GM23338 (cell line): ENCODE measurements around the gene DEPDC5. TPM values are rescaled to one million over a fixed set of nuclear protein-coding genes. Genes with fewer than 3 reads are reported as not detected.

Experiments used
- ATAC-seq: fragments of 200-7000 bp; cut with Tn5 transposase; 3 replicates; pipeline ENCODE4 v1.9.1; 2020
- DNase-seq: peaks from one replicate; pipeline ENCODE4 v3.0.0-alpha.2; 2015; ENCODE audit warnings: low spot score
- H2AFZ ChIP-seq: fragments of 200-600 bp; sonication (generic); 2 replicates; pipeline ENCODE4 v1.8.0; 2016; ENCODE audit warnings: antibody characterized with exemption, mild to moderate bottlenecking, moderate library complexity
- H3F3A ChIP-seq: fragments of 200-600 bp; sonication (generic); replicated peaks from 2 replicates; pipeline ENCODE4 v1.8.0; 2017; ENCODE audit warnings: antibody characterized with exemption, mixed run types, low read depth
- H3K27ac ChIP-seq: fragments of 200-600 bp; sonication (generic); 2 replicates; pipeline ENCODE4 v1.6.1; 2016; ENCODE audit warnings: low read depth
- H3K27me3 ChIP-seq: fragments of 200-600 bp; sonication (generic); 2 replicates; pipeline ENCODE4 v1.8.0; 2016; ENCODE audit warnings: mild to moderate bottlenecking, mixed run types, moderate library complexity; ENCODE audit not compliant: insufficient read depth
- H3K36me3 ChIP-seq: fragments of 200-600 bp; sonication (generic); 2 replicates; pipeline ENCODE4 v1.8.0; 2016; ENCODE audit warnings: mild to moderate bottlenecking; ENCODE audit not compliant: insufficient read depth
- H3K4me1 ChIP-seq: fragments of 200-600 bp; sonication (generic); 2 replicates; pipeline ENCODE4 v1.8.0; 2016; ENCODE audit warnings: mild to moderate bottlenecking, moderate library complexity; ENCODE audit not compliant: insufficient read depth
- H3K4me2 ChIP-seq: fragments of 200-600 bp; sonication (generic); 2 replicates; pipeline ENCODE4 v1.7.1; 2017; ENCODE audit warnings: mixed run types
- H3K4me3 ChIP-seq: fragments of 200-600 bp; sonication (generic); 2 replicates; pipeline ENCODE4 v1.6.1; 2016; ENCODE audit warnings: mixed run types
- H3K79me2 ChIP-seq: fragments of 200-600 bp; sonication (generic); replicated peaks from 2 replicates; pipeline ENCODE4 v1.8.0; 2017; ENCODE audit warnings: mild to moderate bottlenecking; ENCODE audit not compliant: insufficient read depth
- H3K9me2 ChIP-seq: fragments of 200-600 bp; sonication (generic); 2 replicates; pipeline ENCODE4 v1.8.0; 2017; ENCODE audit not compliant: insufficient read depth
- H4K20me1 ChIP-seq: fragments of 200-600 bp; sonication (generic); replicated peaks from 2 replicates; pipeline ENCODE4 v1.8.0; 2017; ENCODE audit warnings: mild to moderate bottlenecking; ENCODE audit not compliant: insufficient read depth
- H3K27ac Mint-ChIP-seq: 2 replicates; pipeline ENCODE4 v1.8.0; 2020; ENCODE audit warnings: inconsistent platforms, mild to moderate bottlenecking, moderate library complexity, mixed read lengths
- H3K27me3 Mint-ChIP-seq: 3 replicates; pipeline ENCODE4 v1.8.0; 2022; ENCODE audit warnings: low read depth, mild to moderate bottlenecking, moderate library complexity, mixed read lengths, inconsistent platforms; ENCODE audit not compliant: insufficient read depth, poor library complexity
- H3K36me3 Mint-ChIP-seq: 3 replicates; pipeline ENCODE4 v1.8.0; 2021; ENCODE audit warnings: low read depth, mild to moderate bottlenecking, inconsistent platforms, moderate library complexity, mixed read lengths
- H3K4me1 Mint-ChIP-seq: 3 replicates; pipeline ENCODE4 v1.8.0; 2020; ENCODE audit warnings: mild to moderate bottlenecking, inconsistent platforms, mixed read lengths
- H3K4me3 Mint-ChIP-seq: 3 replicates; pipeline ENCODE4 v1.8.0; 2021; ENCODE audit warnings: moderate library complexity, mild to moderate bottlenecking, inconsistent platforms, mixed read lengths
- H3K9me3 Mint-ChIP-seq: 3 replicates; pipeline ENCODE4 v1.8.0; 2020; ENCODE audit warnings: moderate library complexity, mild to moderate bottlenecking, inconsistent platforms, mixed read lengths
- CREB1 ChIP-seq: fragments of 250-450 bp; sonication (Bioruptor Pico); IDR thresholded peaks from 2 replicates; pipeline ENCODE4 v1.5.0; 2020; ENCODE audit warnings: low read depth, mild to moderate bottlenecking, moderate library complexity
- EZH2 ChIP-seq: fragments of 200-600 bp; sonication (generic); IDR thresholded peaks from one replicate; pipeline ENCODE4 v1.8.0; 2017; ENCODE audit warnings: antibody characterized with exemption, mild to moderate bottlenecking, low read depth; ENCODE audit not compliant: unreplicated experiment
- EZH2phosphoT487 ChIP-seq: fragments of 200-600 bp; sonication (generic); IDR thresholded peaks from one replicate; pipeline ENCODE4 v1.8.1; 2018; ENCODE audit warnings: antibody characterized with exemption; ENCODE audit not compliant: unreplicated experiment
- NANOG ChIP-seq: IDR thresholded peaks from 2 replicates; pipeline ENCODE4 v1.6.1; 2016; ENCODE audit warnings: antibody characterized with exemption, borderline replicate concordance
- POLR2AphosphoS5 ChIP-seq: IDR thresholded peaks from 2 replicates; pipeline ENCODE4 v1.6.1; 2016; ENCODE audit warnings: antibody characterized with exemption, low read depth
- STAT1 ChIP-seq: IDR thresholded peaks from one replicate; pipeline ENCODE4 v1.6.1; 2016; ENCODE audit warnings: antibody characterized with exemption; ENCODE audit not compliant: unreplicated experiment
- ZNF462 ChIP-seq: fragments of 250-450 bp; sonication (Bioruptor Pico); IDR thresholded peaks from 2 replicates; pipeline ENCODE4 v1.5.0; 2020; ENCODE audit warnings: mild to moderate bottlenecking, moderate library complexity
- polyA plus RNA-seq: library from polyadenylated mRNA; unstranded; fragments of >200 nt; fragmentation: Nextera tagmentation; extraction: Ambion mirVana; gene quantifications from 2 replicates; pipeline ENCODE4 v1.2.1, GENCODE V29; 2016
- total RNA-seq: library from RNA; depleted of rRNA; stranded (reverse); fragments of >200 nt; shearing (Covaris generic); gene quantifications from 2 replicates; pipeline ENCODE4 v1.2.3, GENCODE V29; 2014

The DEPDC5 gene
- total and polyA plus RNA-seq, 2 experiments from 2014 or later: 18.7 to 19.7 TPM

DNA sequence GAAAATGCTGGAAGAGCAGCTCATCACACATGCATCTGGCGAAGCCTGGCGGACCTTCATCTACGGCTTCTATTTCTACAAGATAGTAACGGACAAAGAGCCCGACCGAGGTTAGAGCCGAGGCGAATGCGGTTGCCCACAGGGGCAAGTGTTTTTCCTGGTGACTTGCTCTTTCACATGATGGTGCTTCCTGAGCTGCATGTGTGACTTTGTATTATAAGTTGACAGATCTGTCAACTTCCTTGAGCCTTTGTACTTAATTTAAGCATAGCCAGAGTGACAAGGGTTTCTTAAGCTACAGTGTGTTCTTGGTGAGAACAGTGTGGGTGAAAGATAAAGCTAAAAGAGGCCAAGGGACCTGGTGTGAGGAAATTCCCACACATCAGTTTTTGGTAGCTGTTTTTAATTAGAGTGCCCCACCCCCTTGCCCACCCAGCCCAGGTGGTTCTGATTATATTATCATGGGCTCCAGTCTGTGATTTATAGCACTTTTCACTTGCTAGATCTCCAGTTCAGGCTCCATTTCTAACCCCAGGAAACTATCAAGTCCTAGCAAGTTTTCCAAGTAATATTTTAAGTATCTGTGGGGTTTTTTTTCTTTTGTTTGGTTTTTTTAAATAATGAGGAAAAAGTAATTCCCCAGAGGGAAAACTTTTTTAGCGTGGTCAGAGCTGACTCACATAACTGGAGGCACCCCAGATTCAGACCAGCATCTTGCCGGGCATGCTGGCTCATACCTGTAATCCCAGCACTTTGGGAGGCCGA, 122.5 kb downstream of the DEPDC5 start:
- Mint-ChIP-seq H3K4me1 (no peaks in the 10 kb centered on the region), H3K9me3 (no peaks in the 10 kb centered on the region), H3K27me3 (no peaks in the 10 kb centered on the region), H3K4me3 (no peak overlapping the region), H3K36me3 (peaks cover 9% of the 10 kb centered on the region; the same call in 1 of the 3 replicates), H3K27ac (no peak overlapping the region)
- no peak overlapping the region for H3K4me3 ChIP-seq
- no peak for DNase-seq
- H3K9me2 ChIP-seq: no peaks in the 10 kb centered on the region
- TF ChIP-seq CREB1 (CRISPR knock-in tag) (no peak), EZH2phosphoT487 (no peak), NANOG (no peak), EZH2 (no peak)
- no peaks in the 10 kb centered on the region for H3K4me1 ChIP-seq
- no peaks in the 10 kb centered on the region for H3K79me2 ChIP-seq
- H3K4me2 ChIP-seq: no peak overlapping the region
- no peaks in the 10 kb centered on the region; the same call in 1 of the 2 replicates for H4K20me1 ChIP-seq
- H3F3A ChIP-seq: no peaks in the 10 kb centered on the region
- H3K27ac ChIP-seq: no peak overlapping the region
- no peaks in the 10 kb centered on the region for H3K36me3 ChIP-seq
- no peak overlapping the region for H2AFZ ChIP-seq
- no peaks in the 10 kb centered on the region for H3K27me3 ChIP-seq
- ATAC-seq: no peak

DNA sequence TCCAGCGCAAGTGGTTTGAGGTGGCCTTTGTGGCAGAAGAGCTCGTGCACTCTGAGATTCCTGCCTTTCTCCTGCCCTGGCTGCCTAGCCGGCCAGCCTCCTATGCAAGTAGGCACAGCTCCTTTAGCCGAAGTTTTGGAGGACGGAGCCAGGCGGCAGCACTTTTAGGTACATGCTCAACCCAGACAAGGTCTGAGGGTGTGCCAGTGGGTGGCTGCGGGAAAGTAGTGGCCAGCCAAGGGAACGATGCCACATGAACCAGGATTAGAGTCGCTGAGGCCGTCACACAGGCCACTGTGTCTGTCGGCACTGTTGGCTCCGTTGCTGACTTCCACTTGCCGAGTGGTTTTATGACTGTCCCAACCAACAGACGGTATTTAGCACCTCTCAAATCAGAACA, 125.8 kb downstream of the DEPDC5 start:
- Histone ChIP-seq H3K27ac (no peak overlapping the region), H3K4me2 (no peak overlapping the region), H2AFZ (no peak overlapping the region), H3K4me1 (no peaks in the 10 kb centered on the region), H3K9me2 (no peaks in the 10 kb centered on the region), H3K4me3 (no peak overlapping the region), H3K27me3 (no peaks in the 10 kb centered on the region), H3K79me2 (no peaks in the 10 kb centered on the region), H4K20me1 (no peaks in the 10 kb centered on the region; the same call in none of the 2 replicates), H3F3A (no peaks in the 10 kb centered on the region), H3K36me3 (no peaks in the 10 kb centered on the region; the same call in 1 of the 2 replicates)
- DNase-seq (no peak), ATAC-seq (no peak)
- Mint-ChIP-seq H3K27me3 (peaks cover 2% of the 10 kb centered on the region), H3K4me3 (no peak overlapping the region), H3K27ac (no peak overlapping the region), H3K36me3 (no peaks in the 10 kb centered on the region), H3K4me1 (no peaks in the 10 kb centered on the region), H3K9me3 (no peaks in the 10 kb centered on the region)
- TF ChIP-seq STAT1 (no peak), ZNF462 (CRISPR knock-in tag) (no peak), CREB1 (CRISPR knock-in tag) (no peak), POLR2AphosphoS5 (no peak)
